VCaP (cell line): ENCODE measurements around the gene ZNF764.
"Not testable (repeated sequence)": the region's sequence is repeated elsewhere in the genome, so short reads cannot be mapped to it uniquely, and the experiment has no call there.

ENCODE experiments used
- H3K27ac ChIP-seq: fragments of 450-650 bp; 2 replicates; pipeline ENCODE4 v1.5.1; 2017
- TF ChIP-seq, protein P1 (sequence below): fragments of 450-650 bp; conservative IDR thresholded peaks from 2 replicates; pipeline ENCODE4 v1.5.1; 2017; ENCODE audit warnings: mild to moderate bottlenecking, moderate library complexity

ZNF764 gene

DNA sequence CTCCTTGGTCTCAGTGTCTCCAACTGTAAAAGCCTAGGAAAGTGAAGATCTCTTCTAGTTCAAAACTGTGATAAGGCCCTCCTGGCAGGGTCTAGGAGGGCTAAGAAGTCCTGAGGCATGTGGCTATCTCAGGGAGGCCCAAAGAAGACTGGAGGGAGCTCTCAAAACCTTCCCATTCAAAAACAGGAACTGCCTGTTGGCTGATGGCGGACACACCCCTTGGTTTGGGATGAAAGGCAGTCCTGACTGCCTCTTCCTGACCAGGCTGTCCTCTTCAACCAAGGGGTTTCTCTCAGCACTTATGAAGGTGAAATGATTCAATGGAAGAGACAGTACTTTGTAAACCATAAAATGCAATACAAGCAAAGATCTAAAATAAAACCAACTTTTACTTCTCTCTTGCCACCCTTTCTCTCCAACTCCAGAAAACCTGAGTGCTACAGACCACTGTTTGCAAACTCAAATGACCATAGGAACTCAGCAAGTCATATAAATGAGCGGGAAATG is 4.7 kb downstream of the ZNF764 start:
- no peak overlapping the region for H3K27ac ChIP-seq
- TF ChIP-seq, protein P1, sequence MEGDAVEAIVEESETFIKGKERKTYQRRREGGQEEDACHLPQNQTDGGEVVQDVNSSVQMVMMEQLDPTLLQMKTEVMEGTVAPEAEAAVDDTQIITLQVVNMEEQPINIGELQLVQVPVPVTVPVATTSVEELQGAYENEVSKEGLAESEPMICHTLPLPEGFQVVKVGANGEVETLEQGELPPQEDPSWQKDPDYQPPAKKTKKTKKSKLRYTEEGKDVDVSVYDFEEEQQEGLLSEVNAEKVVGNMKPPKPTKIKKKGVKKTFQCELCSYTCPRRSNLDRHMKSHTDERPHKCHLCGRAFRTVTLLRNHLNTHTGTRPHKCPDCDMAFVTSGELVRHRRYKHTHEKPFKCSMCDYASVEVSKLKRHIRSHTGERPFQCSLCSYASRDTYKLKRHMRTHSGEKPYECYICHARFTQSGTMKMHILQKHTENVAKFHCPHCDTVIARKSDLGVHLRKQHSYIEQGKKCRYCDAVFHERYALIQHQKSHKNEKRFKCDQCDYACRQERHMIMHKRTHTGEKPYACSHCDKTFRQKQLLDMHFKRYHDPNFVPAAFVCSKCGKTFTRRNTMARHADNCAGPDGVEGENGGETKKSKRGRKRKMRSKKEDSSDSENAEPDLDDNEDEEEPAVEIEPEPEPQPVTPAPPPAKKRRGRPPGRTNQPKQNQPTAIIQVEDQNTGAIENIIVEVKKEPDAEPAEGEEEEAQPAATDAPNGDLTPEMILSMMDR: no peak

DNA sequence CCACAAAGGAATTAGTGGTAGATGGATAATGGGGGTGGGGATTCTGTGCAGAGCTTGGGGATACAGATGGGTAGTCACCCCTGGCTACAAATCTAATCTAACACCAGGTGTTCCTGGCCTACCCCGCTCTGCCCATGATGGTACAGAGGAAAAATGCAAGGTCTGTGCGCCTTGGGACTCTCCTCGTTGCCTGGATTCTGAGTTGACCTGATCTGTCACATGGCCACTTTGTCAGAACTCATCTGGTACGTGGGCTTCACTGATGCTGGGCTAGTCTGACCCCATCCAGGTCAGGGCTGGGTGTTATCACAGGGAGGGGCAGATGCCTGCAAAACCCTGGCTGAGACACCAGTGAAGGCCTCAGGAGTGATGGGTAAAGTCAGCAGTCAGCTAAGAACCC is 5.2 kb downstream of the ZNF764 start:
- no peak overlapping the region for H3K27ac ChIP-seq
- TF ChIP-seq, protein P1: no peak

DNA sequence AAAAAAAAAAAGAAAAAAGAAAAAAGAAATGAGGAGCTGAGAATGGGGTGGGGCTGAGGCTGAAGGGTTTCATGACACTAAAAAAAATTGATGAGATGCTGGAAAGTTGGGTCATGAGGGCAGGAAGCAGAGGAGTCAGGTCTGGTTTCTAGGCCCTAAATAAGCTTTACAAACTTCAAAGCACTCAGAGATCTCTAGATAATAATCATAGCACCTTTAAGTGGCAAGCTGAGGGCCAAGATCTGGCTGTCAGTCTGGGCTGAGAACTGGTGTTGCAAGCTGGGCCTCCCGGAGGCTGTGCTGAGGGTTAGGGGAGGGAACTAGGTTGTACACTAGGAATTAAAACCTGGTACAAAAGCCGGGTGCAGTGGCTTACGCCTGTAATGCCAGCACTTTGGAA is 6.4 kb downstream of the ZNF764 start:
- TF ChIP-seq, protein P1: no peak
- no peak overlapping the region for H3K27ac ChIP-seq

DNA sequence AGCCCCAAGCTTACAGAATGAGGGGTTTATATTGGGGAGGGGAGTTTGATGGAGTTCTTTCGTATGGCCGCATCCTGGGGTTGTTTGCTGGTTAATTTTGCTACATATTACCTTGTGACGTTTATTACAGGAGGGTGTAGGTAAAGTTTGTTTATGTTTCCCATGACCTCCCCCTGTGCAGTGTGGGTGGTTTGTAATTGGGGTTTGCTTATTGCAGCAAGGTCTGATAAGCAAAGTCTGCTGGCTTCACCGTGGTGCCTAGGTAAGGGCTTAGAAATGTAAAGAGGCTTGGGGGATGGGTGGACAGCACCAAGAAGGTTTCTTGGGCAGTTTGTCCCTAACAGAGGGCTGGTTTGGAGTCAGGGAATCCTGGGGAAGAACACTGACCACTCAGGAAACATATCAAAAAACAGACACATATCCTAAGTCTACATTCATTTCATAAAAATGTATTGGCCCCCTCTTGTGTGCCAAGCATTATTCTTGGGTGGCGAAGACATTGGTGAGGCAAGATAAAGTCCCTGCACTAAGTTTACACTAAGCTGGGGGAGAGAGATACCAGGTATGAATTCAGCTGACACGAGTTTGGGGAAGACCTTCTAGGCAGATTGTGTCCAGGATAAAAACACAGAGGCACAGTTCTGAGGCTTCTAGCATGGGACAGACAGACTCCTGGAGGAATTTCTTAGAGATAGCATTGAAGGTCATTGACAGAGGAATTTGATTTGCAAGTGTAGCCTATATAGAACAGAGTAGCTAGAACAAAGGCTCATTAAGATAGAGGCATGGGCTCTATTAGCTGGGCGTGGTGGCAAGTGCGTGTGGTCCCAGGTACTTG is 9.5 kb downstream of the ZNF764 start:
- H3K27ac ChIP-seq: no peak overlapping the region
- TF ChIP-seq, protein P1: no peak

DNA sequence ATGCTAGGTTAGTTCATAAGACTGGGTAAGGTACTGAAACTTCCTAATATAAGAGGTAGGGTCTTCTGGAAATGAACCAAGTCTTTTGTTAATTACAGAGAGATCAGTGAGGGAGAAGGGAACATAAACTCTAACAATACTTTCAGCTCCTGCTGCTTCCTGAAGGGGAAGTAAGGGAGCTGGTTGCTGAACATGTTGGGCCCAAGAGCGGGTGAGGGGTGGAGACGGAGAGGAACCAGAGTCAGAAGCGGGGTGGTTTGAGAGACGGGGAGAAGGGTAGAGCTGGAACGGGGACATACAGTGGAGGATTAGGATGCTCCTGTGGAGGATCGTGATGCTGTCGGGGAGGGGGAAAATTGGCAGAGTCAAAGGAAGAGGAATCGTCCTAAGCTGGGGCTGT is 12.1 kb downstream of the ZNF764 start:
- no peak overlapping the region for H3K27ac ChIP-seq
- TF ChIP-seq, protein P1: no peak

DNA sequence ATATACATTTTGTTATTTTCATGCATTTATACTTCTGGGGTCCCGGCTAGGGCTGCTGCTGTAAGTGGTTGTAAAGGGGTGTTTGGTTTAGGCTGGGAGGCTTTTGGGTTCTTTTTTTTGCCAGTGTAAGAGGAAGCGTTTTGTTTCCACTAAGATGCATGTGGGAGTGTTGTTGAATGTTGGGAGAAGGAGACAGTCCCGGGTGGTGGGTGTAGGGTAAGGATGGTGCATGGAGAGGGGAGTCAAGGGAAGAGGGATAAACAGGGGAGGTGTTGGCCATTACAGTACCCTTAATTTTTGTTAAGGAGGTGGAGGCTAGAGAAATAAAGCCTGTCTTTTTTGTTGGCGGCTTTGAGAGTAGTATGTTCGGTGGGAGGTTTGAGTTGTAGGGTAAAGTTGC is 15.1 kb downstream of the ZNF764 start:
- TF ChIP-seq, protein P1: no peak
- no peak overlapping the region for H3K27ac ChIP-seq

DNA sequence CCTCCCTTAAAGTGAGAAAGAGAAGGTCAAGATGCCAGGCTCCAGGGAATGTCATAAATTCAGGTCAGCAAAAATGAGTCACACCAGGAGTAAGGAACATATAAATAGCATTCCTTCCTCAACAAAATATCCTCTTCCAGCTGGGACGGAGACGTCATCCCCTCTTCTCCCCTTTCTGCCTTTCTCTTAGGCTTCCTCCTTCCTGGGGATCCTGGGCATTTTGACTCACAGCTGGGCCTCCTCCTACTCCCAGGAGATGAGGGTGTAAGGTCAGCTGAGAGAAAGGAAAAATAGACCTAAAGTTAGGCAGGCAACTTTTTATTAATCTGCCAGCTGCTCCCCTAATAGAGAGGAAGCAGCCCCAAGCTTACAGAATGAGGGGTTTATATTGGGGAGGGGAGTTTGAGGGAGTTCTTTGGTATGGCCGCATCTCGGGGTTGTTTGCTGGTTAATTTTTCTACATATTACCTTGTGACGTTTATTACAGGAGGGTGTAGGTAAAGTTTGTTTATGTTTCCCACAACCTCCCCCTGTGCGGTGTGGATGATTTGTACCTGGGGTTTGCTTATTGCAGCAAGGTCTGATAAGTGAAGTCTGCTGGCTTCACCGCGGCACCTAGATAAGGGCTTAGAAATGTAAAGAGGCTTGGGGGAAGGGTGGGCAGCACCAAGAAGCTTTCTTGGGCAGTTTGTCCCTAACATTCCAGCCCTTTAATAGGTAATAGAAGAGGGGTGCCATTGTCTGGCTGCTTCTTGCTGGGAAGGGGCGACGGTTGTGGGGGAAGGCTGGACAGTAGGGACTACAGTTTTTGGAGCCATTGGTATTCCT is 16.5 kb downstream of the ZNF764 start:
- H3K27ac ChIP-seq: no peak overlapping the region
- TF ChIP-seq, protein P1: no peak

DNA sequence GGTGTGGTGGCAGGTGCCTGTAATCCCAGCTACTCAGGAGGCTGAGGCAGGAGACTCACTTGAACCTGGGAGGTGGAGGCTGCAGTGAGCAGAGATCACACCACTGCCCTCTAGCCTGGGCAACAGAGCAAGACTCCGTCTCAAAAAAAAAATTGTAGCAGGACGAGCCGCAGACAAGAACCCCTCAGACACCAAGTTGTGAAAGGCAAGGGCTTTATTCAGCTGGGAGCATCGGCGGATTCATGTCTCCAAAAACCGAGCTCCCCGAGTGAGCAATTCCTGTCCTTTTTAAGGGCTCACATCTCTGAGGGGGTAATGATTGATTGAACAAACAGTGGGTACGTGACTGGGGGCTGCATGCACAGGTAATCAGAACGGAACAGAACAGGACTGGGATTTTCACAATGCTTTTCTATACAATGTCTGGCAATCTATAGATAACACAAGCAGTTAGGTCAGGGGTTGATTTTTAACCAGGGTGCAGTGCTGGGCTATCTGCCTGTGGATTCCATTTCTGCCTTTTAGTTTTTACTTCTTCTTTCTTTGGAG is 17.2 kb downstream of the ZNF764 start:
- H3K27ac ChIP-seq: not testable (repeated sequence)

DNA sequence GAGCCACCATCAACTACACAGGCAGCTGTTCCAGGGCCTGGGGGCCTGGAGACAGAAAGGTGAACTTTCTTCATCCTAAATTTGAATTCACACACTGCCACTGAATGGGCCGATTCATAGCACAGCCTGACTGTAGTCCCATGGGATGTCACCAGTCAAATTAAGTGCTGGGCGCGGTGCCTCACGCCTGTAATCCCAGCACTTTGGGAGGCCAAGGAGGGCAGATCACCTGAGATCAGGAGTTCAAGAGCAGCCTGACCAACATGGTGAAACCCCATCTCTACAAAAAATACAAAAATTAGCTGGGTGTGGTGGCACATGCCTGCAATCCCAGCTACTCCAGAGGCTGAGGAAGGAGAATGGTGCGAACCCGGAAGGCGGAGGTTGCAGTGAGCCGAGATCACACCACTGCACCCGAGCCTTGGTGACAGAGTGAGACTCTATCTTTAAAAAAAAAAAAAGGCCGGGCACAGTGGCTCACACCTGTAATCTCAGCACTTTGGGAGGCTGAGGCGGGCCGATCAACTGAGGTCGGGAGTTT is 18.1 kb downstream of the ZNF764 start:
- H3K27ac ChIP-seq: not testable (repeated sequence)
